Activated CD8-positive, alpha-beta T cell treated with anti-CD3 and anti-CD28 coated beads, Interleukin-2, amount 10 ng/mL, durations not matched to agents 7 days and 5 days (primary cell): Measurements from ENCODE around the gene TOLLIP. TPM values are rescaled to one million over a fixed set of nuclear protein-coding genes. Genes with fewer than 3 reads are reported as not detected.

Source experiments
- ATAC-seq: fragments of 150-1000 bp; cut with Tn5 transposase; one replicate; pipeline ENCODE4 v1.10.0; 2021; ENCODE audit warnings: moderate library complexity
- CTCF ChIA-PET: fragments of 350-600 bp; sonication (Branson Sonifier 250); formaldehyde crosslinking; loops from one replicate; lab custom pipeline; 2021; ENCODE audit warnings: antibody characterized with exemption; lab: Charles Lee
- POLR2A ChIA-PET: fragments of 350-600 bp; sonication (Branson Sonifier 250); formaldehyde crosslinking; loops from one replicate; lab custom pipeline; 2021; ENCODE audit warnings: antibody characterized with exemption; lab: Charles Lee
- DNase-seq: peaks from one replicate; pipeline ENCODE4 v3.0.0-alpha.2; 2020
- H3K27ac Mint-ChIP-seq: one replicate; pipeline ENCODE4 v1.8.0; 2021; ENCODE audit warnings: mild to moderate bottlenecking, mixed read lengths
- H3K27me3 Mint-ChIP-seq: one replicate; pipeline ENCODE4 v1.8.0; 2021; ENCODE audit warnings: low read depth, mixed read lengths
- H3K36me3 Mint-ChIP-seq: one replicate; pipeline ENCODE4 v1.8.0; 2021; ENCODE audit warnings: low read depth, mixed read lengths
- H3K4me1 Mint-ChIP-seq: one replicate; pipeline ENCODE4 v1.8.0; 2021; ENCODE audit warnings: low read depth, mixed read lengths
- H3K4me3 Mint-ChIP-seq: one replicate; pipeline ENCODE4 v1.8.0; 2021; ENCODE audit warnings: mild to moderate bottlenecking, mixed read lengths
- H3K9me3 Mint-ChIP-seq: one replicate; pipeline ENCODE4 v1.8.0; 2022; ENCODE audit warnings: mixed read lengths; ENCODE audit not compliant: insufficient read depth
- total RNA-seq, 2 experiments: library from RNA; stranded (reverse); gene quantifications; one replicate each; pipeline ENCODE4 v1.2.3, GENCODE V29; 2021

The TOLLIP gene
- total RNA-seq, 2 experiments from 2014 or later = 27.1 to 34.3 TPM

DNA sequence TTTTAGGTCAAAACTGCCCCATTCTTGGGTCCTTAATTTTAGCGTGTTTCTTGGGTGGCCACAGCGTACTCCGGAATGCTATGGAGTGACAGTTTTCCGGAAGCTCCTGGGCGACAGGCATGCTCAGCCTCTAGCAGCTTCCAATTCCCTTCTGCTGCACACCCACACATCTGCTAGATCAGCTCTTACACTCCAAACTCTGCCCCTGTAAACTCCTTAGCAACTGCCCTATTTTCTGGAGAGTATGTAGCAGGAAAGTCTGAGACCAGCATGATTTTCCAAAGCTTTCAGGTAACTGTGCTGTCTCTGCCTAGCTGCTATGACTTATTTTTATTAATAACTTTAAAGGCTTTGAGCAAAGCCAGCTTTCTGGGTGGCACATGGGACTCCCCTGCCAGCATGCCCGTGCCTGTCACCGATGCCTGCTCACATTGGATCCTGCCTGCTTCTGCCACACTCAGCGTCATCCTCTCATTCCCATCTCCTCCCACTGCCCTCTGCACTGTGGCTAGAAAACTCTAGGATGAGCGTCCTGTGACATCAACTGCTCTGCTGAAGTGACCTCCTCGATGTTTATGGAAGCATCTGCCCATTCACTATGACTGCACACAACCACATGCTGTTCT lies 17.3 kb downstream of the TOLLIP start:
- H3K27ac Mint-ChIP-seq = no peak overlapping the region
- no peak for ATAC-seq
- H3K9me3 Mint-ChIP-seq = no peaks in the 10 kb centered on the region
- ChIA-PET CTCF (no interaction called here), POLR2A (no interaction called here)
- no peaks in the 10 kb centered on the region for H3K4me1 Mint-ChIP-seq
- no peaks in the 10 kb centered on the region for H3K27me3 Mint-ChIP-seq
- H3K36me3 Mint-ChIP-seq = peaks cover 10% of the 10 kb centered on the region
- DNase-seq = no peak
- H3K4me3 Mint-ChIP-seq = no peak overlapping the region

DNA sequence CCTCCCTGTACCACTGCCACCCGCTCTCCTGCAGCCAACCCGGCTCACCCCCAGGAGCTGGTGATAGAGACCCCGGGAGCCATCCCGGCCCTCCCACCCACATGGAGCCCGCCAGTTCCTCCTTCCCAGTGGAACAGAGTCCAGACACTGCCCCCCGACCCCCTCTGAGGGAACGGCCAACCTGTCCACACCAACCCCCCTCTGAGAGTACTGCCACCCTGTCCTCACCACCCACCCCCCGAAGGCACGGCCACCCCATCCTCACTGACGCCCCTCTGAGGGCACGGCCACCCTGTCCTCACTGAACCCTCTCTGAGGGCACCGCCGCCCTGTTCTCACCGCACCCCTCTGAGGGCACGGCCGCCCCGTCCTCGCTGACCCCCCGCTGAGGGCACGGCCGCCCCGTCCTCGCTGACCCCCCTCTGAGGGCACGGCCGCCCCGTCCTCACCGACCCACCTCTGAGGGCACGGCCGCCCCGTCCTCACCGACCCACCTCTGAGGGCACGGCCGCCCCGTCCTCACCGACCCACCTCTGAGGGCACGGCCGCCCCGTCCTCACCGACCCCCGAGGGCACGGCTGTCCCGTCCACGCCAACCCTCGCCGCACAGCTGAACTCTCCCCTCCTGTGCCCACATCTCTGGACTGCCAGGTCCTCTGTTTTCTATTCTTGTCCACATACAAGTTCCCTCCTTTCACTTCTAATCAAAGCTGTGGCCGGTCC lies 18.0 kb downstream of the TOLLIP start:
- no peak overlapping the region for H3K27ac Mint-ChIP-seq
- H3K4me3 Mint-ChIP-seq = no peak overlapping the region
- CTCF ChIA-PET = no interaction called here
- no peaks in the 10 kb centered on the region for H3K27me3 Mint-ChIP-seq
- no peaks in the 10 kb centered on the region for H3K9me3 Mint-ChIP-seq
- peaks cover 17% of the 10 kb centered on the region for H3K36me3 Mint-ChIP-seq
- POLR2A ChIA-PET = interaction anchor here (0.8 kb wide), 1 partner anchor 223 kb away, joined by 3 read pairs; no protein-coding TSS in a partner anchor
- H3K4me1 Mint-ChIP-seq = no peaks in the 10 kb centered on the region
- no peak for ATAC-seq
- no peak for DNase-seq

DNA sequence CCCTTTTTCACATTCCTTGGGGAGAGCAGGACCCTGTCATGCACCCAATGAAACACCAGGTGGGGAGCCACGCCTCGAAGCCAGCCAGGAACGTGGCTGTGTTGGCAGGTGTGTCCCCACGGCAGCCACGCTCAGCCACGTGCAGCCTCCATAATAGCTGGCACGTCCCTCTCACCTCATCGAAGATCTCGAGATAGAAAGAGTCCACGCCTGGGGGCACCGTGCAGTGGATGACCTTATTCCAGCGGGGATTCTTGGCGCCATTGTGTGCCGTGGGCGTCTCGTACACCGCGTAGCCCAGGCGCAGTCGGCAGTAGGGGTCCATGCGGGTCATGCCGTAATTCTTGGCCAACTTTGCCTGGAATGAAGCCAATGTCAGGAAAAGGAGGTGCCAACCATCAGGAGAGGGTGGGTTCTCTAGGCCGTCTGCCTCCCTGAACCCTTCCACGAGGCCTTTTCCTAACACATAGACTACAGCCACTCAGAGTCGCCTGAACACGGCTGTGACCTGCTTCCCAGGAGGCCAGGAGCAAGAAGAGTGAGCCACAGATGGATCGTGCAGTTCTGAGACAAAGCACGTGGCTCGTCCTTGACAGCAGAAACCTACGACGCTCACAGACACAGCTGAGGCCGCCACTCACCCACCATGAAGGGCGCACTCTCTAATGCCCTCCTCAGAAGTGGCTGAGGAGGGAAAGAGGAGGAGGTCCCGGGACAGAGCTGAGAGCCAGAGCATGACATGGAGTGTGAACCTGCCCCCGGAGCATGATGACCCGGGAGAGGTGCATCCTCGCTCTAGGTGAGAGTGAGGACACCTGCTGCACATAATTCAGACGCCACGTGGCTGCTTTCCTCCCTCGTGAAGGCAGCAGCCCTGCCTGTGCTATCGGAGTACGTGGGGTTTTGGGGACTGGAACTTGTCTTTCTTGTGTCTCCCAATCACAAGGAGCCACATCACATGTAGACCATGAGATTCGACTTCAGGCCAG lies 19.1 kb downstream of the TOLLIP start:
- Mint-ChIP-seq H3K27ac (no peak overlapping the region), H3K9me3 (no peaks in the 10 kb centered on the region), H3K4me1 (no peaks in the 10 kb centered on the region), H3K36me3 (peaks cover 21% of the 10 kb centered on the region), H3K27me3 (no peaks in the 10 kb centered on the region), H3K4me3 (no peak overlapping the region)
- ChIA-PET POLR2A (interaction anchor here (0.8 kb wide), 1 partner anchor 224 kb away, joined by 3 read pairs; no protein-coding TSS in a partner anchor), CTCF (no interaction called here)
- ATAC-seq (no peak), DNase-seq (no peak)

DNA sequence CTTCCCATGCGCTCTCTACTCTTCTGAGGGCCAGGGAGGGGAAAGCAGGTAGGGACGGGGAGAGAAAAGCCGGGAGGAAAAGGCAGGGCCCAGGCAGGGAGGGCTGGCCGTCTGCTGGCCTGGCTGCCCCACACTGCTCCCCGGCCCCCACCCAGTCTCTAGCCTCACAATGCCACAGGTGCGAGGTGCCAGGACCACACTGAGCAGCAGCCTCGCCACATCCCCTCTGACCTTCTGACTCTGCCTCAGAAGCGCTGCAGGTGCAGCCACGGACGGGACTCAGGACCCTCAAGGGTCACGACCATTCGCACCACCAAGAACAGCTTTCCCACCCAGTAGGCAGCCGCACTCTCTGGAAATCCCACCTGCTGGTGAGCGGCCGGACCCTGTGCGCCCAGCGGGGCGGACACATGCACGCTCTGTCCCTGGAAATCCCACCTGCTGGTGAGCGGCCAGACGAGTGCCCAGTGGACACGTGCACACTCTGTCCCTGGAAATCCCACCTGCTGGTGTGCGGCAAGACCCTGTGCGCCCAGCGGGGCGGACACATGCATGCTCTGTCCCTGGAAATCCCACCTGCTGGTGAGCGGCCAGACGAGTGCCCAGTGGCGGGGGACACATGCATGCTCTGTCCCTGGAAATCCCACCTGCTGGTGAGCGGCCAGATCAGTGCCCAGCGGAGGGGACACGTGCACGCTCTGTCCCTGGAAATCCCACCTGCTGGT lies 20.1 kb downstream of the TOLLIP start:
- H3K27me3 Mint-ChIP-seq = no peaks in the 10 kb centered on the region
- DNase-seq (no peak), ATAC-seq (no peak)
- CTCF ChIA-PET = no interaction called here
- no peak overlapping the region for H3K27ac Mint-ChIP-seq
- no peaks in the 10 kb centered on the region for H3K4me1 Mint-ChIP-seq
- peaks cover 22% of the 10 kb centered on the region for H3K36me3 Mint-ChIP-seq
- no peak overlapping the region for H3K4me3 Mint-ChIP-seq
- H3K9me3 Mint-ChIP-seq = no peaks in the 10 kb centered on the region
- POLR2A ChIA-PET = no interaction called here

DNA sequence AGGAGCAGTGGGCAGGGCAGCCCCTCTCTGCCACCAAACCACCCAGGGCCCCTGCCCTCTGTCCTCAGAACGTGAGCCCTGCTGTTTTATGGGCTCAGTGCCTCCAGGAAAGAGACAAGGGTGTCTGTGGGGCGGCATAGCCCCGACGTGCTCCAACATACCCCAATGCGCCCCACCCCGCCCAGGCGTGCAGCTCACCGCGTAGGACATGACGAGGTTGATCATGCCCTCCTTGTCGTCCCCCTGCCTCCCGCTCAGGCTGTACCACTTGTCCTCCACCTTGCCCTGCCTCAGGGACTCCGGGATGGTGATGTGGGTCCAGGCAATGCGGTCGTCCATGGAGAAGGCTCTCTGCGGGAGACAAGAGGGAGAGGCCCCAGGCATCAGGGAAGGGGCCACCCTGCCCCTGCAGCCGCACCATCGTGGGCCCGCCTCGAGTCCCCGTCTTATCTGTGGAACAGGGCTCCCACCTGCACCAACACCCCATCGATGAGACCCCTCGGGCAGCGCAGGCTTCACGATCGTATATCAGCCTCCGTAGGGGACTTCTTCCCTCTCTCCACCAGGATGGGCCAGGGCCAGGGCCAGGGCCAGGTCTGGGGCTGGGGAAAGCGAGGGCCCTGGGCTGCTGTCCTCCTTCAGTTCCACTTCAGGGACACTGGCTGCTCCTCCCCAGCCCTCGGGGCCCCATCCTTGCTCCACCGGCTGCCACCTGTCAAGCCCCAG lies 20.8 kb downstream of the TOLLIP start:
- Mint-ChIP-seq H3K27ac (no peak overlapping the region), H3K36me3 (peaks cover 22% of the 10 kb centered on the region), H3K27me3 (no peaks in the 10 kb centered on the region), H3K9me3 (no peaks in the 10 kb centered on the region), H3K4me3 (no peak overlapping the region), H3K4me1 (no peaks in the 10 kb centered on the region)
- POLR2A ChIA-PET = no interaction called here
- CTCF ChIA-PET = no interaction called here
- DNase-seq (no peak), ATAC-seq (no peak)

DNA sequence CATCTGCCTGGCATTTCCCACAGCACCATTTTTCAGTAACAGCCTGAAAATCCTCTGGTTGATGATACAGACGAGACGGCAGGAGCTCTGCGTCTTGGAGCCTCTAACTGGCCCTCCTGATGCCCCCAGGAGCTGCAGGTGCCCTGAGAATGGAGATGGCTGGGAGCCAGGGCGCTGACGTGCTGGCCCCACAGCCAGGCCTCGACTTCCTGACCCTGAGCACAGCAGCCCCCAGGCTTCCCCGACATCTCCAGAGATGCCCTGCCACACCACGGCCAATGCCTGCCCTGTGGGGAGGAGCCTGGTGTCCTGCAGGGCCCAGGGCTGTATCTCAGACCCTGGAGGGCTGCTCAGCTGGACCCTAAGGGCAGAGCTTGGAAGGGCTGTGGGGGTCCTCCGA lies 21.5 kb downstream of the TOLLIP start:
- Mint-ChIP-seq H3K4me3 (no peak overlapping the region), H3K27me3 (no peaks in the 10 kb centered on the region), H3K36me3 (peaks cover 22% of the 10 kb centered on the region), H3K27ac (no peak overlapping the region), H3K4me1 (no peaks in the 10 kb centered on the region), H3K9me3 (no peaks in the 10 kb centered on the region)
- ATAC-seq (no peak), DNase-seq (no peak)
- ChIA-PET CTCF (no interaction called here), POLR2A (no interaction called here)

DNA sequence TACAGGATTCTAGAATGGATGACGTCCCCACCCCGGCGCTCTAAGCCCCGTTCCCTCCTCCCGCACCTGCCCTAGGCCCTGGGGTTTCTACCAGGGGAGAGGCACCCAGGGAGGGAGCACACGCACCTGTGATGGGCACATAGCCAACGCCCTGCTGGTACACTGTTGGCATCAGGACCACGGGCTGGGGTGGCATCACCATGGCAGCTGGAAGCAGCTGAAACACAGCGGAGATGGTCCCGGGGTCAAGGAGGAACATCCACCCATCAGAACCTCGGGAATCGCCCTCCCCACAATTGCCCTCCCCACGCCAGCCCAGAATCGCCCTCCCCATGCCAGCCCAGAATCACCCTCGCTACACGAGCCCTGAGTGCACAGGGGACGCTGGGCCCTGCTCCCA lies 23.6 kb downstream of the TOLLIP start:
- no peaks in the 10 kb centered on the region for H3K4me1 Mint-ChIP-seq
- H3K4me3 Mint-ChIP-seq = no peak overlapping the region
- CTCF ChIA-PET = no interaction called here
- H3K9me3 Mint-ChIP-seq = no peaks in the 10 kb centered on the region
- POLR2A ChIA-PET = no interaction called here
- no peaks in the 10 kb centered on the region for H3K27me3 Mint-ChIP-seq
- peaks cover 26% of the 10 kb centered on the region for H3K36me3 Mint-ChIP-seq
- DNase-seq = no peak
- ATAC-seq = no peak
- no peak overlapping the region for H3K27ac Mint-ChIP-seq

DNA sequence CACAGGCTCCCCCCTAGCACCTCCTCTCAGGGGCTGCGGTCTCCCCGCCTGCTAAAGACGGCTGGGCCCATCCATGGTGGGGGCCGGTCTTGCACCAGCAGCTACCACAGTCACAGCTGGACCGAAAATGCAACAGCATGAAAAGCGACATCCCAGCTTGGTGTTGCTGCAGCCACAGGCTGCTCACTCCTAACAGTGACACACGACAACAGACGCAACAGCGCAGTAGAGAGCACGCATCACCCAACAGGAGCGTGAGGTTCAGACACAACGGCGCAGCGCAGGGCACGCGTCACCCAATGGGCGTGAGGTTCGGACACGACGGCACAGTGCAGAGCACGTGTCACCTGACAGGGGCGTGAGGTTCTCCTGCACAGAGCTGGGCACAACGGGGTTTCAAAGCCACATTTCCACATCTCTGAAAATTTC lies 24.1 kb downstream of the TOLLIP start:
- H3K36me3 Mint-ChIP-seq = peaks cover 24% of the 10 kb centered on the region
- H3K4me1 Mint-ChIP-seq = no peaks in the 10 kb centered on the region
- ATAC-seq = no peak

DNA sequence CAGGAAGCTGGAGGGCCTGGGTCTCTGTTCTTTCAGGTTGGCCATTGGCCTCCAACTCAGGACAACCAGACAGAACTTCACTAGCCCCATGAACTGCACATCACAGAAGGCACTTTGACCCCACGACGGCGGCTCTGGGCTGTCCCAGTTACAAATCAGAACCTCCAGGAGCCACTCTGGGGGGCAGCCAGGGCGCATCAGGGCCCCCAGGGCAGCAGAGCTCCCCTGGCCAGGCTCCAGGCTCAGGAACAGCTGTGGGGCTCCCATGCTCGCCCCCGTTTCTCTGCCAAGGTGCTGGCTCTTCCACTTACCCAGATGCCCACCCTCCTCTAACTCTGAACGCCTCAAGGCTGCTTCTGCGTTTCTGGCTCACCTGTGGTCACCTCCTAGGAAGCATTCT lies 25.5 kb downstream of the TOLLIP start:
- ChIA-PET CTCF (no interaction called here), POLR2A (no interaction called here)
- no peaks in the 10 kb centered on the region for H3K9me3 Mint-ChIP-seq
- no peaks in the 10 kb centered on the region for H3K4me1 Mint-ChIP-seq
- no peak for DNase-seq
- H3K27me3 Mint-ChIP-seq = no peaks in the 10 kb centered on the region
- H3K27ac Mint-ChIP-seq = no peak overlapping the region
- H3K4me3 Mint-ChIP-seq = no peak overlapping the region
- no peak for ATAC-seq
- peaks cover 24% of the 10 kb centered on the region for H3K36me3 Mint-ChIP-seq

More for the DNA sequence above, 24.1 kb downstream of the TOLLIP start:
- Mint-ChIP-seq H3K9me3 (no peaks in the 10 kb centered on the region), H3K4me3 (no peak overlapping the region), H3K27me3 (no peaks in the 10 kb centered on the region), H3K27ac (no peak overlapping the region)
- DNase-seq = no peak
- POLR2A ChIA-PET = no interaction called here
- CTCF ChIA-PET = no interaction called here

DNA sequence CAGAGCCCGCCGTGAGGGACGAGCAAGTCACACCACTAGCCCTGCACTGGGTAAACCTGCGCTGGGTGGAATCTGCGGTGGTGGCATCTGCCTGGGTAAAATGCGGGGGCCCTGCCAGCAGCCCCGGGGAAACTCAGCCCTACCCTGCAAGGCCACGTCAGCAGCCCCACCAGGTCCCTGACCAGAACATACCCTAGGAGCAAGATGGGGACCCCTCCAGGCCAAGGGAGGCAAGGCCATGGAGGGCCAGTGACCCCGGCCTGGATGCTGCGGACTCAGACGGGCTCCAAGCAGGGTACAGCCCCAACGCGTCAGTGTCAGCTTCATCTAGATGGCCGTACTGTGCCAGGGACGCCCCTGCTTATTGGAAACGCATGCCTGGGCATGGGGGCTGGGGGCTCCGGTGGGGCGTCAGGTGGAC lies 26.3 kb downstream of the TOLLIP start:
- ChIA-PET POLR2A (no interaction called here), CTCF (no interaction called here)
- no peaks in the 10 kb centered on the region for H3K27me3 Mint-ChIP-seq
- no peak overlapping the region for H3K4me3 Mint-ChIP-seq
- H3K27ac Mint-ChIP-seq = no peak overlapping the region
- peaks cover 20% of the 10 kb centered on the region for H3K36me3 Mint-ChIP-seq
- DNase-seq (no peak), ATAC-seq (no peak)
- H3K9me3 Mint-ChIP-seq = no peaks in the 10 kb centered on the region
- H3K4me1 Mint-ChIP-seq = no peaks in the 10 kb centered on the region

DNA sequence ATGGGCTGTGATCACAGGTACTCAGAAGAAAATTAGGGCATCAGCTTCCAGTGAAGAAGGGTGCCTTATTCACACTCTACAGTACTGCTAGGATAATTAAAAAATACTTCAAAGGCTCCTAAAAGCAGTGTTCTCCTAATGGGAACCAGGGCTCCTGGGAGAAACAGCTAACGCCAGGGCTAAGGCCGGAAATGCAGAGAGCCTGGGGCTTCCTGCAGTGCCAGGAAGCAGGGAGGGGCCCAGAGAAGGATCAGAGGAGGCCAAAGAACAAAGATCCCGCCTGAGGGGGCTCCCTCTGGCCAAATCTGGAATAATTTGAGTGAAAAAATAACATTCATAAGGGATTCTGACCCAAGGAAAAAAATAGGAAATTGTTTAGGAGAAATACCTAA lies 27.5 kb downstream of the TOLLIP start:
- CTCF ChIA-PET = no interaction called here
- H3K27ac Mint-ChIP-seq = no peak overlapping the region
- H3K36me3 Mint-ChIP-seq = peaks cover 15% of the 10 kb centered on the region
- H3K4me1 Mint-ChIP-seq = no peaks in the 10 kb centered on the region
- DNase-seq = no peak
- ATAC-seq = no peak
- no peak overlapping the region for H3K4me3 Mint-ChIP-seq
- POLR2A ChIA-PET = no interaction called here
- no peaks in the 10 kb centered on the region for H3K27me3 Mint-ChIP-seq
- H3K9me3 Mint-ChIP-seq = no peaks in the 10 kb centered on the region
